Stimulated activated effector memory CD8-positive, alpha-beta T cell treated with anti-CD3 and anti-CD28 coated beads, Interleukin-12 subunit alpha, Interleukin-12 subunit beta, amount 100 ng/mL, for 72 hours (primary cell): ENCODE measurements around the gene C1orf232.

Source experiments
- ATAC-seq: fragments of 150-1000 bp; cut with Tn5 transposase; 2 replicates; pipeline ENCODE4 v1.10.0; 2021
- DNase-seq, 2 donors: peaks; one replicate each; pipeline ENCODE4 v3.0.0; 2021 to 2022; ENCODE audit warnings: low spot score in 2 of 2
- H3K27ac Mint-ChIP-seq: one replicate; pipeline ENCODE4 v1.8.0; 2022; ENCODE audit warnings: mild to moderate bottlenecking, mixed read lengths
- H3K36me3 Mint-ChIP-seq: one replicate; pipeline ENCODE4 v1.8.0; 2022; ENCODE audit warnings: mild to moderate bottlenecking, mixed read lengths
- H3K4me1 Mint-ChIP-seq: one replicate; pipeline ENCODE4 v1.8.0; 2022; ENCODE audit warnings: mixed read lengths
- H3K4me3 Mint-ChIP-seq: one replicate; pipeline ENCODE4 v1.8.0; 2022; ENCODE audit warnings: mild to moderate bottlenecking, mixed read lengths
- H3K9me3 Mint-ChIP-seq: one replicate; pipeline ENCODE4 v1.8.0; 2022; ENCODE audit warnings: mixed read lengths

The C1orf232 gene

GRCh38 chr1:26125382-26125781 is 43.4 kb downstream of the C1orf232 start:
- H3K9me3 Mint-ChIP-seq, result no peaks in the 10 kb centered on the region
- no peak for DNase-seq
- ATAC-seq, result no peak
- peaks cover 37% of the 10 kb centered on the region for H3K36me3 Mint-ChIP-seq
- H3K27ac Mint-ChIP-seq, result no peak overlapping the region
- H3K4me3 Mint-ChIP-seq, result peak overlapping the region; percentile 39
- peaks cover 26% of the 10 kb centered on the region for H3K4me1 Mint-ChIP-seq

GRCh38 chr1:26124418-26125331 is 44.1 kb downstream of the C1orf232 start:
- H3K4me3 Mint-ChIP-seq, result no peak overlapping the region
- DNase-seq, result no peak
- no peak overlapping the region for H3K27ac Mint-ChIP-seq
- peaks cover 42% of the 10 kb centered on the region for H3K36me3 Mint-ChIP-seq
- H3K9me3 Mint-ChIP-seq, result no peaks in the 10 kb centered on the region
- H3K4me1 Mint-ChIP-seq, result peaks cover 26% of the 10 kb centered on the region
- ATAC-seq, result no peak

DNA sequence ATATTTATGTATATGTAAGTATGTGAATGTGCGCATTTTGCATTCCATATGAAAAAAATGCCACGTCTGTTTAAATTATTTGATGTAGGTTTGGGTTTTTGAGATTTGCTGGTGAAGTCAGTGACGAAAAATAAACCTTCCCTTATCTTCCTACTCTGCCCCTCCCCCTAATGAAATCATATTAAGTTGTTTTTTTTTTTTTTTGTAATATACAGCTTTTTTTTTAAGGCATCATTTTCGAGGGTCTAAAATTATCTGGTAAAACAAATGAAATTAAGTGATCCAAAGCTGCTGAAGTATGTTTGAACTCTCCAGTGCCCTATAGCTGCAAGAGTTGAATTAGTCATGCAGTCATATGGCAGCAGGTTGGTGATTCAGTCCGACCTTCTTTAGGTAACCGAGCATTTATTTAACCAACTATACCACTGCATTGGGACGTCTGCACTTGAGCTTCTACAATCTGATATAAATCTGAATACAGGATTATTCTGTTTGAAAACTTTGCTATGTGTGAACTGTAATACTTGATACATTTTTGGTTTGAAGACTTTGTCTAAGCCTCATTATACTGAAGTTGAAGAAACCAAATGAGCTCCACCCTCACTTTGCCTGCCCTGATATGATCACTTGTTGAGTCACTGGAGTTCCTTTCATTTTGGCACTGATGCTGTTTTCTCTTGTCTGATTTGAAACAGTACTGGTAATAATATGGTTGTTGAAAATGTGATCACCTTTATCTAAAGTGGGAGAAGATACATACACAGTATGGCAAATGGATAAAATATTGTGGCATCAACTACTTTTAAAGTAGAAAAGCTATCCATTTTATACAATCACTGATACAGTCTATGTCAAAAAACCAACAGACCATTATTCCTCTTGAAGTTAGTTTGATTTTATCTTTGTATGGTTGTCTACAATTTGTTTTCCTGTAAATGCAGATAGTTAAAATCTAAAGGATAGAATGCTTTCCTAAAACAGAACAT is 45.5 kb downstream of the C1orf232 start:
- H3K27ac Mint-ChIP-seq, result peak overlapping the region; percentile 7
- ATAC-seq, result peak; percentile 75
- DNase-seq, result no peak
- H3K4me1 Mint-ChIP-seq, result peaks cover 26% of the 10 kb centered on the region
- H3K4me3 Mint-ChIP-seq, result no peak overlapping the region
- H3K36me3 Mint-ChIP-seq, result peaks cover 54% of the 10 kb centered on the region
- no peaks in the 10 kb centered on the region for H3K9me3 Mint-ChIP-seq

DNA sequence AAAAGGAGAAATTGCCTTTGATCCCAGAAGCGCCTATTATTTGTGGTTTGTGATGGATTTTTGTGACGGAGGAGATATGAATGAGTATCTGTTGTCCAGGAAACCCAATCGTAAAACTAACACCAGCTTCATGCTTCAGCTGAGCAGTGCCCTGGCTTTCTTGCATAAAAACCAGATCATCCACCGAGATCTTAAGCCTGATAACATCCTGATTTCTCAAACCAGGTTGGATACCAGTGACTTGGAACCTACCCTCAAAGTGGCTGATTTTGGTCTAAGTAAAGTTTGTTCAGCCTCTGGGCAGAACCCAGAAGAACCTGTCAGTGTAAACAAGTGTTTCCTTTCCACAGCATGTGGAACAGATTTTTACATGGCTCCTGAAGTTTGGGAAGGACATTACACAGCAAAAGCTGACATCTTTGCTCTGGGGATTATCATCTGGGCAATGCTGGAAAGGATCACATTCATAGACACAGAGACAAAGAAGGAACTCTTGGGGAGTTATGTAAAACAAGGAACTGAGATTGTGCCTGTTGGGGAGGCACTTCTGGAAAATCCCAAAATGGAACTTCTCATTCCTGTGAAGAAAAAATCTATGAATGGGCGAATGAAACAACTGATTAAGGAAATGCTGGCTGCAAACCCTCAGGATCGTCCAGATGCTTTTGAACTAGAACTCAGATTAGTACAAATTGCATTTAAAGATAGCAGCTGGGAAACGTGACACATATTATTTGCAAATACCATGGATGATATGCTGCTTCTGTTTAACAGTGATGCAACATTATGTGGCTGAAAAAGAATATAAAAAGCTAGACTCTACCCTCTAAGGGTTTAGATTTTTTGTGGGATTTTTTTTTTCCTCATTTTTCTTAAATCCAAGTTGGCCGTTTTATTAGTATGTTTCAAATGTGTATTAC is 46.6 kb downstream of the C1orf232 start:
- no peak for DNase-seq
- peaks cover 15% of the 10 kb centered on the region for H3K4me1 Mint-ChIP-seq
- H3K9me3 Mint-ChIP-seq, result no peaks in the 10 kb centered on the region
- no peak for ATAC-seq
- H3K4me3 Mint-ChIP-seq, result no peak overlapping the region
- peaks cover 66% of the 10 kb centered on the region for H3K36me3 Mint-ChIP-seq
- no peak overlapping the region for H3K27ac Mint-ChIP-seq

DNA sequence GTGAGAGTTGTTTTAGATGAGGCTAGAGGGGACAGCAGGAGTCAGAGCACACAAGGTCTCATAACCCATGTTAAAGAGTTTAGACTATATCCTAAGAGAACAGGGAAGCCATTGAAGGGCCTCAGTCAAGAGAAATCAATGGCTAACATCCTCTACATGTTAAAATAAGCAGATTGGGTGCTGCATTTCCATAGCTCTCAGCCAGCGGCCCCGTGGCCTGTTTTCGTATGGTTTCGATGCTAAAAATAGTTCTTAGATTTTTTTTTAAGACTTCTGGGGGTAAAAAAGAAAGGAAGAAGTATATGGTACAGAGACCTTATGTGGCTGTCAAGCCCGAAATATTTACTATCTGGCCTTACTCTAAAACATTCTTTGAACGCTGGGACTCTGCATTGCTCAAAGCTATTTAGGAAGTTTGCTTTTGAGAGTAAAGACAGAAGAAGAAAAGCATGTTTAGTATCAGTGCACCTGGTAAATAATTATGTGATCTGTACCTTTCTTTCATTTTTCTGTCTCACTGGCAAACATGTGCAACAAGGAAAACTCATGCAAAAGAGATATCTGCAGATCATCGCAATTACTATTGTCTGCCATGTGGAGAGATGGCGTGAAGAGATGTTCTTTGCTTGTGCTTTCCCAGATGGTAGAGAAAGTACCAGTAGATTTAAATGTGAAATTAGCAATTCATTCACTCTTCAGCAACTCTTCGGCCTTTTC is 48.7 kb downstream of the C1orf232 start:
- no peak for DNase-seq
- Mint-ChIP-seq H3K4me3 (no peak overlapping the region), H3K4me1 (peaks cover 6% of the 10 kb centered on the region), H3K36me3 (peaks cover 78% of the 10 kb centered on the region), H3K9me3 (no peaks in the 10 kb centered on the region), H3K27ac (peak overlapping the region; percentile 60)
- ATAC-seq, result no peak

GRCh38 chr1:26114165-26114927 is 54.4 kb downstream of the C1orf232 start:
- H3K4me1 Mint-ChIP-seq, result peaks cover 13% of the 10 kb centered on the region
- H3K4me3 Mint-ChIP-seq, result no peak overlapping the region
- DNase-seq, result no peak
- H3K36me3 Mint-ChIP-seq, result peaks cover 60% of the 10 kb centered on the region
- H3K27ac Mint-ChIP-seq, result no peak overlapping the region
- no peaks in the 10 kb centered on the region for H3K9me3 Mint-ChIP-seq
- ATAC-seq, result no peak
